Loucy (cell line): ENCODE data around the gene BCL3.

ENCODE experiments used
- H2AFZ ChIP-seq: fragments of 200-600 bp; sonication (generic); 2 replicates; pipeline ENCODE4 v1.6.0; 2016; ENCODE audit warnings: antibody characterized with exemption, mild to moderate bottlenecking, low read length, moderate library complexity
- H3F3A ChIP-seq: fragments of 200-600 bp; 2 replicates; pipeline ENCODE4 v1.6.0; 2016; ENCODE audit warnings: antibody characterized with exemption, low read depth, mild to moderate bottlenecking
- H3K27me3 ChIP-seq: fragments of 200-600 bp; sonication (generic); 2 replicates; pipeline ENCODE4 v1.6.1; 2014; ENCODE audit warnings: low read length, mild to moderate bottlenecking; ENCODE audit not compliant: insufficient read depth, poor library complexity, severe bottlenecking
- H3K36me3 ChIP-seq: fragments of 200-600 bp; sonication (generic); 2 replicates; pipeline ENCODE4 v1.6.1; 2016; ENCODE audit warnings: low read length; ENCODE audit not compliant: insufficient read depth
- H3K4me1 ChIP-seq: fragments of 200-600 bp; sonication (generic); 2 replicates; pipeline ENCODE4 v1.5.1; 2014; ENCODE audit warnings: low read length, mild to moderate bottlenecking; ENCODE audit not compliant: insufficient read depth, poor library complexity, severe bottlenecking
- H3K4me2 ChIP-seq: fragments of 200-600 bp; sonication (generic); 2 replicates; pipeline ENCODE4 v1.6.0; 2014; ENCODE audit warnings: antibody characterized with exemption, low read length, low read depth, mild to moderate bottlenecking; ENCODE audit not compliant: poor library complexity, severe bottlenecking
- H3K4me3 ChIP-seq: fragments of 200-600 bp; sonication (generic); 2 replicates; pipeline ENCODE4 v1.5.1; 2014; ENCODE audit warnings: low read length, mild to moderate bottlenecking, mixed read lengths; ENCODE audit not compliant: poor library complexity, severe bottlenecking
- H3K79me2 ChIP-seq: fragments of 200-600 bp; sonication (generic); 2 replicates; pipeline ENCODE4 v1.6.1; 2014; ENCODE audit warnings: low read length; ENCODE audit not compliant: insufficient read depth
- H3K9ac ChIP-seq: fragments of 200-600 bp; sonication (generic); 2 replicates; pipeline ENCODE4 v1.6.0; 2014; ENCODE audit warnings: mild to moderate bottlenecking, low read depth, low read length, moderate library complexity; ENCODE audit not compliant: poor library complexity, severe bottlenecking
- H3K9me2 ChIP-seq: fragments of 200-600 bp; sonication (generic); replicated peaks from 2 replicates; pipeline ENCODE4 v1.6.1; 2016; ENCODE audit warnings: low read depth, low read length, mixed read lengths
- H3K9me3 ChIP-seq: fragments of 200-600 bp; sonication (generic); 2 replicates; pipeline ENCODE4 v1.6.1; 2014; ENCODE audit warnings: mild to moderate bottlenecking, antibody characterized with exemption, low read length, low read depth; ENCODE audit not compliant: insufficient read depth
- H4K20me1 ChIP-seq: fragments of 200-600 bp; sonication (generic); 2 replicates; pipeline ENCODE4 v1.6.0; 2014; ENCODE audit warnings: antibody characterized with exemption, low read length, mild to moderate bottlenecking; ENCODE audit not compliant: insufficient read depth, poor library complexity, severe bottlenecking
- EZH2phosphoT487 ChIP-seq: fragments of 200-600 bp; IDR thresholded peaks from 2 replicates; pipeline ENCODE4 v1.6.1; 2018; ENCODE audit warnings: antibody characterized with exemption, mild to moderate bottlenecking, moderate library complexity, borderline replicate concordance
- TF ChIP-seq, protein P1 (sequence below): fragments of 200-600 bp; sonication (generic); conservative IDR thresholded peaks from 2 replicates; pipeline ENCODE4 v1.5.1; 2014; ENCODE audit warnings: mild to moderate bottlenecking, antibody characterized with exemption, low read length

Gene BCL3

GRCh38 chr19:44712864-44713515 is 35.5 kb upstream of the BCL3 start:
- 0 out of 2 replicates have a peak, but pooled peaks cover 5% of the 10 kb centered on the region for H3K9me3 ChIP-seq
- H3K9me2 ChIP-seq = no peaks in the 10 kb centered on the region
- no peak overlapping the region for H3K4me2 ChIP-seq
- no peak overlapping the region for H3K9ac ChIP-seq
- no peak for TF ChIP-seq EZH2phosphoT487
- no peaks in the 10 kb centered on the region for H3K27me3 ChIP-seq
- H3F3A ChIP-seq = no peaks in the 10 kb centered on the region
- no peak overlapping the region for H2AFZ ChIP-seq
- no peaks in the 10 kb centered on the region for H3K4me1 ChIP-seq
- no peaks in the 10 kb centered on the region for H4K20me1 ChIP-seq
- no peaks in the 10 kb centered on the region for H3K36me3 ChIP-seq
- H3K79me2 ChIP-seq = no peaks in the 10 kb centered on the region
- H3K4me3 ChIP-seq = no peak overlapping the region

DNA sequence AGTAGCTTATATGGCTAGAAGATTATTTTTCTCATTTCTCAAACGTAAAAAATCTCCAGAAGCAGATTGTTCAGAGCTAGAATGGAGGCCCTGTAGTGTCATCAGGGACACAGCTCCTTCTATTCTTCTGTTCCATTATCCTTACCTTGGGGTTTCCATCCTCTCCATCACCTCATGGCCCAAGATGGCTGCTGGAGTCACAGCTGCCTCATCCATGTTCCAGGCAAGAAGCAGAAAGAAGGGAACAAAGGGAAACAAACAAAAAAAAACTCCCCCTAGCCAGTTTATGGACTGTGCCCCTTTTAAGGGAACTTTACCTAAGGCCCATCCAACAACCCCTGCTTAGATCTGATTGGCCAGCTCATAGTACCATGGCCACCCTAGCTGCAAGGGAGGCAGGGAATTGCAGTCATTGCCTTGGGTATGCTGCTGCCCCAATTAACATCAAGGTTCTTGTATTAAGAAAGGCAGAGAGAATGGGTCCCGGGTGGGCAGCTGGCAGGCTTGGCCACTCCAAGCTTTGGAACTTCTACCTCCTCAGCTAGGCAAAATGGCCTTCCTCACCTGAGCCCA is 33.8 kb upstream of the BCL3 start:
- Histone ChIP-seq H3K79me2 (no peaks in the 10 kb centered on the region), H2AFZ (no peak overlapping the region), H4K20me1 (no peaks in the 10 kb centered on the region), H3K4me2 (no peak overlapping the region), H3K27me3 (no peaks in the 10 kb centered on the region), H3F3A (no peaks in the 10 kb centered on the region), H3K4me1 (no peaks in the 10 kb centered on the region), H3K9me2 (no peaks in the 10 kb centered on the region), H3K9ac (no peak overlapping the region), H3K36me3 (no peaks in the 10 kb centered on the region), H3K4me3 (no peak overlapping the region), H3K9me3 (0 out of 2 replicates have a peak, but pooled peaks cover 5% of the 10 kb centered on the region)
- TF ChIP-seq, protein P1, sequence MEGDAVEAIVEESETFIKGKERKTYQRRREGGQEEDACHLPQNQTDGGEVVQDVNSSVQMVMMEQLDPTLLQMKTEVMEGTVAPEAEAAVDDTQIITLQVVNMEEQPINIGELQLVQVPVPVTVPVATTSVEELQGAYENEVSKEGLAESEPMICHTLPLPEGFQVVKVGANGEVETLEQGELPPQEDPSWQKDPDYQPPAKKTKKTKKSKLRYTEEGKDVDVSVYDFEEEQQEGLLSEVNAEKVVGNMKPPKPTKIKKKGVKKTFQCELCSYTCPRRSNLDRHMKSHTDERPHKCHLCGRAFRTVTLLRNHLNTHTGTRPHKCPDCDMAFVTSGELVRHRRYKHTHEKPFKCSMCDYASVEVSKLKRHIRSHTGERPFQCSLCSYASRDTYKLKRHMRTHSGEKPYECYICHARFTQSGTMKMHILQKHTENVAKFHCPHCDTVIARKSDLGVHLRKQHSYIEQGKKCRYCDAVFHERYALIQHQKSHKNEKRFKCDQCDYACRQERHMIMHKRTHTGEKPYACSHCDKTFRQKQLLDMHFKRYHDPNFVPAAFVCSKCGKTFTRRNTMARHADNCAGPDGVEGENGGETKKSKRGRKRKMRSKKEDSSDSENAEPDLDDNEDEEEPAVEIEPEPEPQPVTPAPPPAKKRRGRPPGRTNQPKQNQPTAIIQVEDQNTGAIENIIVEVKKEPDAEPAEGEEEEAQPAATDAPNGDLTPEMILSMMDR = no peak
- TF ChIP-seq EZH2phosphoT487 = no peak

- H3K9me3 ChIP-seq = 0 out of 2 replicates have a peak, but pooled peaks cover 5% of the 10 kb centered on the region
- H3K9ac ChIP-seq = no peak overlapping the region
- TF ChIP-seq, protein P1 = no peak
- no peak for TF ChIP-seq EZH2phosphoT487
- H3K4me2 ChIP-seq = no peak overlapping the region
- no peaks in the 10 kb centered on the region for H3K9me2 ChIP-seq
- H3K36me3 ChIP-seq = no peaks in the 10 kb centered on the region
- H3F3A ChIP-seq = no peaks in the 10 kb centered on the region
- H2AFZ ChIP-seq = no peak overlapping the region
- H3K27me3 ChIP-seq = no peaks in the 10 kb centered on the region
- peaks cover 5% of the 10 kb centered on the region for H3K4me1 ChIP-seq
- no peak overlapping the region for H3K4me3 ChIP-seq
- no peaks in the 10 kb centered on the region for H4K20me1 ChIP-seq
- H3K79me2 ChIP-seq = no peaks in the 10 kb centered on the region
These were observed 30.9 kb upstream of the BCL3 start for GRCh38 chr19:44717603-44718002.
